ENCODE data around the gene ZMYND8.
"Not testable (repeated sequence)": the region's sequence is repeated elsewhere in the genome, so short reads cannot be mapped to it uniquely, and the experiment has no call there.

Gene ZMYND8

DNA sequence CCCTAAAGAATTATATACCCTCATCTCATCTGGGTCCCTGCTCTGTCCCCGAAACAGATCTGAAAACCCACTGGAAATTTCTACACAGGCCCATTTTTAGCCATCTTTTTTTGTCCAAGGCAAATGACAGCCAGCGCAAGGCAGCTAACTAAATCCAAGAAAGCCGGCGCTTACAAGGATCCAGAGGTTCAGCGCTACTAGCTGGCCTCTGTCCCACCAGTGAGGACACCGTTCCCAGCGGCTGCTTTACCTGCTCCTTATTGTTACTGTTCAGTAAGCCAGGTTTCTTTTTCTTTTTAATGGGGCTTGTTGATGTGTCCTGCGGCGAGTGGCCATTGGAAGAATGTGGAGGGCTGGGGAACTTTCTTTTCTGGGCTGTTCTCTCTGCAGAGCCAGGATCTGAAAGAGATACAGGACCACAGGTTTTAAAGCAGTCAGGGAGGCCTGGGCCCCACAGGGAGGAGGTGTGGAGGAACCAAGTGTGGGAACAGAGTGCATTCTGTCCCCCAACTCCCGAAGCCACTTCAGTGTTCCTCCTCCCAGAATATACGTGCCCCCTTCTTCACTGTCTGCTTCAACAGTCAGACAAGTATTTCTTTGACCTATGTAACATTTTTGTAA lies 46.6 kb downstream of the ZMYND8 start:
- no peak for DNase-seq

DNA sequence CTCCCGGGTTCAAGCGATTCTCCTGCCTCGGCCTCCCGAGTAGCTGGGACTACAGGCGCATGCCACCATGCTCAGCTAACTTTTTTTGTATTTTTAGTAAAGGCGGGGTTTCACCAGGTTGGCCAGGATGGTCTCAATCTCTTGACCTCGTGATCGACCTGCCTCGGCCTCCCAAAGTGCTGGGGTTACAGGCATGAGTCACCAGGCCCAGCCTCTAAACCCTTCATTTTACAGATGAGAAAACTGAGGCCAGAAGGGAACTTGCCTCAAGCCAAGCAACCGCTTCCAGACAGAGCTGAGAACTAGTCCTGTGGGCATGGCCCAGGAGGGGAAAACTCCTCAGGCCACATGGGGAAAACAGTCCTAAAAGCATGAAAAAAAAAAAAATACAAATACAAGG lies 47.1 kb downstream of the ZMYND8 start:
- DNase-seq = no peak

DNA sequence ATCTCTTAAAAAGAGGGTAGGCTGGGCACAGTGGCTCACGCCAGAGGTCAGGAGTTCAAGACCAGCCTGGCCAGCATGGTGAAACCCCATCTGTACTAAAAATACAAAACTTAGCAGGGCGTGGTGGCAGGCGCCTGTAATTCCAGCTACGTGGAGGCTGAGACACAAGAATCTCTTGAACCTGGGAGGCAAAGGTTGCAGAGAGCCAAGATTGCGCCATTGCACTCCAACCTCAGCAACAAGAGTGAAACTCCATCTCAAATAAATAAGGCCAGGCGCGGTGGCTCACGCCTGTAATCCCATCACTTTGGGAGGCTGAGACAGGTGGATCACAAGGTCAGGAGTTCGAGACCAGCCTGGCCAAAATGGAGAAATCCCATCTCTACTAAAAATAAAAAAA lies 48.9 kb downstream of the ZMYND8 start:
- not testable (repeated sequence) for DNase-seq

DNA sequence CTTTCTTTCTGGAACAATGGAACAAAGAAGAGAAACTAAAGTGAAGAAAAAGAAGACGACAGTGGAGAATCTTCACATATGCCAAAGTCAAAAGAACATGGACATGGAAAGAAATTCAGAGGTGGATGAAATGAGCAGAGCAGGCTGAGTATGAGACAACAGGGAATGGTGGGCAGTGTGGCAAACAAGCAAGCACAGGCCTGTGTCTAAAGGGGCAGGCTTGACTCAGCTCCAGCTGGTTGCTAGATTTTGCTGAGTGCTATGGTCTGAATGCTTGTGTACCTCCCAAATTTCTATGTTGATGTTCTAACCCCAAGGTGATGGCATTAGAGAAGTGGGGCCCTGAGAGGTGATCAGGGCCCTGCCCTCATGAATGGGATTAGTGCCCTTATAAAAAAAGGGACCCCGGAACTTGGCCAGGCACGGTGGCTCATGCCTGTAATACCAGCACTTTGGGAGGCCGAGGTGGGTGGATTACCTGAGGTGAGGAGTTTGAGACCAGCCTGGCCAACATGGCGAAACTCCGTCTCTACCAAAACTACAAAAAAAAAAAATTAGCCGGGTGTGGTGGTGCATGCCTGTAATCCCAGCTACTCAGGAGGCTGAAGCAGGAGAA lies 49.6 kb downstream of the ZMYND8 start:
- no peak for DNase-seq

DNA sequence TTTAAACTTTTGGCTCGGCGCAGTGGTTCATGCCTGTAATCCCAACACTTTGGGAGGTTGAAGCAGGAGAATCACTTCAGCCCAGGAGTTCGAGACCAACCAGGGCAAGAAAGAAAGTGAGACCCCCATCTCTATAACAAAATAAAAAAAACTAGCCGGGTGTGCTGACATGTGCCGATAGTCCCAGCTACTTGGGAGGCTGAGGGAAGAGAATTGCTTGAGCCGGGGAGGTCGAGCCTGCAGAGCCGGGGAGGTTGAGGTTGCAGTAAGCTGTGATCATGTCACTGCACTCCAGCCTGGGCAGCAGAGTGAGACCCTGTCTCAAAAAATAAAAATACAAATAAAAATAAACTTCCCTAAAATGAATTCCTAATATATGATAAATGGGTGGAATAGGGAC lies 50.4 kb downstream of the ZMYND8 start:
- no peak for DNase-seq

DNA sequence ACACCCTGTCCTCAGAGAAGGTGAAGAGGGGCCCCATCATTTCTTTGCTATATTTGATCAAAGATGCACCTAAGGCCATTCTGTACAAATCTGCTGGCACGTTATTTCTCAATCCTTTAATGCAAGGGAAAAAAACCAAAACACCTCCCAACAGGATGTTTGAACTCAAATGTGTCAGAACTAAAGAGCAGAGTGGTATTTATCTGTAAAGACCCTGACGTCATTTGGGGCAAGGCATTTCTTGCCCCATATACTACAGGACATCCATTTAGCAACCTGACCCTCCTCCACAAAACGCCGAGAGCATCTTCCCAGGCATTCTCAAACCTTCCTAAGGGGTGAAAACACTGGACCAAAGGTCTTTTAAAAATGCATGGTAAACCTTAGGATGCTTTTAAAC lies 50.8 kb downstream of the ZMYND8 start:
- DNase-seq = no peak

DNA sequence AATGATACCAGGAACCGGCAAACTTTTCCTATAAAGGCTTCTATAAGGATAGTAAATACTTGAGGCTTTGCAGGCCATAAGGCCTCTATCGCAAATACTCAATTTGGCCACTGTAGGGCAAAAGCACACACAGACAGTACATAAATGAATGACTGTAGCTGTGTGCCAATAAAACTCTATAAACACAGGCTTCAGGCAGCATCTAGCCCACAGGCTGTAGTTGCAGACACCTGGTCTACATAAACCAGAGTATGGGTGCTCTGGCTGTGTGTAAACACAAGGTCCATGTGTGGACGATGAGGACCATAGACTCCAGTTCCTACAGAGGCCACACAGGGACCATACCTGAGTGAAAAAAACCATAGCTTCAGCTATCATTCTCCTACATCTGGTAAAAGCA lies 52.2 kb downstream of the ZMYND8 start:
- DNase-seq = no peak

DNA sequence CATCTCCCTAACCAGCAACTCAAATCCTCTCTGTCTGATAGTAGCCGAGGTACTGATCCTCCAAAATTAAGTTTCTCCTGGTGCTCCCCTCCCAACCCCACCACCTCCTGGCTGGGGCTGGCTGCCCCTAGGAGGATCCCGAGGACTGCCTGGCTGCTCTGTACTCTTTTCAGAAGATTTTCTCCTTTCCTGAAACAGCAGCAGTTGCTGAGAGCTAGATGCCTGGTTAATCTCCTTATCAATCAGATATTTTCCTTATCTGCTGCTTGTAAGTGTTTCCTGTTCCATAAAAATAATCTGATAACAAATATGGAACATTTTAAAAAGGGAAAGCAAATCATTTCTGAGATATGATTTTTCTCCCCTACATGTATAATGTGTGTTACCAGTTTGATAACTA lies 52.8 kb downstream of the ZMYND8 start:
- DNase-seq = no peak

DNA sequence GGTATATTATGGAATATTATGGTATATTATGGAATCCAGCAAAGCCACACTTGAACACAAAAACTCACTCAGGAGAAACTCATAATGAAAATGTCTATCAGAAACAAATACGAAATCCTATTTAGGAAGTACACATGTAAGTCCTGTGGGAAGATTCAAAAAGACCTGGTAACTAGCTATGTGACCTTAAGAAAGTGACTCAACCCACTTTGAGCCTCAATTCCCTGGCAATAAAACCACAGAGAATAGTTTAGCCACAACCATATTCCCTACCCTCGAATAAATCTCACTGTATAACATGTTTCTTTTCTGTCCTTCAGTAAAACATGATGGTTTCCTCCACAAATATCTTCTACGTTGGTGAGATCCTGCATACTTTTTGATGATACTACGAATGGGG lies 56.4 kb downstream of the ZMYND8 start:
- DNase-seq = no peak

DNA sequence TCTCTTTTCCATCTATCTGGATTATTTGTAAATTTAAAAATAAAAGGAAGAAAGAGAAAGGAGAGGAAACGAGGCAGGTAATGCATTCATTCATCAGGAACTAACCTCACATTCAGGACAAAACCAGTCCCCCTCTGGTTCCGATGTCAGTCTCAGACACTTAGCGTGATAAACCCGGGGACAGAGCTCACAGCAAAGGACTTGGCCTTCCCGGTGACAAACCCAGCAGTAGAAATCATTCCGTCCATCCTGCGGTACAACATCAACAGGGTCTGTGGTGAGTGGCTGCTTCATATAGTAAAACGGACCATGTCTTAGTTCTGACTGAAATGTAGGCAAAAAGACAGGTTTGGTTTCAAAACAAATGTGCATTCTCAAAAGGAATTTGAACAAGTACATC lies 57.9 kb downstream of the ZMYND8 start:
- DNase-seq = no peak

DNA sequence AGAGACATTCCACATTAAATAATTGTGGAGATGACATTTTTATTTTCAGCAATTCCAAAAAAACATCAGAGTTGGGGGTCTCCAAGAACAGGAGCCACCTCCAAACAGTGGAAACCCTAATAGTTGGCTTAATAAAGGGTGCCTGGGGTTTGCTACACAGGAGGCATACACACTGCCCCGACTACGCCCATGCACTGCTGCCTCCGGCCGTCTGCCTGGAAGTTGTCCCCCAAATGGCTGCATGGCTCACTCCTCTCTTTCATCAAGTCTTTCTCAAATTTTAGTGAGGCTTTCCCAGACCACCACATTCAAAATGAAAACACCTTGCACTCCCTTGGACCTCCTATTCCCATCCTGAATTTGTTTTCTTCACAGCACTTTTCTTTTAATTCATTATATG lies 58.8 kb downstream of the ZMYND8 start:
- no peak for DNase-seq

DNA sequence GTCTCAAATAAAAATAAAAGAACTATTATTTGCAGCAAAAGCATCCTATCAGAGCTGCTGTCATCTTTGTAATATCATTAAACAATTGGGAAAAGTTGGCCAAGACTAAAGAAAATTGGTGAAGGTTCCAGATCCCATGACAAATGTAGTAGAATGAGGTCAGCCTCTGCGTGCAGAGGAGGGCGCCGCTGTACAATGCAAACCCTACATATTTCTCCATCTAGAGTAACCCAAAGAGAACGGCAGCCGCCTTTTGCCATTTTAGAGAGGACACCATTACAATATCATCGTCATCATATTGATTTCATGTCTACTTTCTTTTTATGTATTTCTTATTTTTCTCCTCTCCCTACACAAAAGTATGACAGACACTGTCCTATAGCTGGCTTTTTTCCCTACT lies 59.5 kb downstream of the ZMYND8 start:
- DNase-seq = no peak

DNA sequence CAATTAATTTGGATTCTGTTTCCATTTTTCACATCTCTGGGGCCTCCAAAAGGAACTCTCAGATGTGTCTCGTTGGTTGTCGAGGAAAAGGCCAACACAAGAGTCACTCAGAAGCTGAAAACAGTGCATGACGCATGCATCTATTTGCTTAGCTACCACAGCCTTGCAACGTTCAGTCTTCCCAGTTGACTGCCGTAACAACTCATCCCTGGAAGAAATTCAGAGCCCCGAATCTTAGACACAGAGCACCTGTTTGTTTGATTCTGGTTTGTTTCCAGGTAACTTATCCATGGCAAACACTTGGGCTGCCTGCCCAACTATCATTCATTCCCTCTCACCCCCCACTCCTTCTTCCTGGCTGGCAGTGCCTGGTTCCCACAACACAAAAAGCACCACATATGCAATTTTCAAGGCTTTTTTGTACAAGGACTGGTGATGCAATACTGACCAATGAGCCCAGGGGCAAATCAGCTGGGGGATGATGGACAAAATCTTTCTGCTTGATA lies 60.5 kb downstream of the ZMYND8 start:
- no peak for DNase-seq

DNA sequence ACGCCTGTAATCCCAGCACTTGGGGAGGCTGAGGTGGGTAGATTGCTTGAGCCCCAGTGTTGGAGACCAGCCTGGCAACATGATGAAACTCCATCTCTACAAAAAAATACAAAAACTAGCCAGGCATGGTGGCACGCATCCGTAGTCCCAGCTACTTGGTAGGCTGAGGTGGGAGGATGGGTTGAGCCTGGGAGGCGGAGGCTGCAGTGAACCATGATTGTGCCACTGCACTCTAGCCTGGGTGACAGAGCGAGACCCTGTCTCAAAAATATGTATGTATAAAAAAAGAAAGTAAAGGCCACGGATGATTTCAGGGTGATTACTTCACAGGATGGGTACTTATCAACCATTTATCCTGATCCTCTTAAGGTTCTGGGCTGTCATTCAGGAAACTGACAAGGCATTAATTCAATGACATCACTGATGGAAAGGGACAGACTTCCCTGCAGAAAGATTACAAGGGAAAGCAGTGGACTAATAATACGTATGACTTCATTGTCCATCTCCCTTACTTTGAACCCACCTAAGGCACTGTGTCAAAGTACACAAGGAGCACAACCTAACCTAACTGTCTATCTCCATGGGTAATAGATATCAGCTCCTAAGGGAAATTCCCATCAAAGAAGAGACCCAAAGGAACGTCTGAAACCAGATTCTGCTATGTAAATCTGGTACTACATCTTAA lies 61.2 kb downstream of the ZMYND8 start:
- no peak for DNase-seq

DNA sequence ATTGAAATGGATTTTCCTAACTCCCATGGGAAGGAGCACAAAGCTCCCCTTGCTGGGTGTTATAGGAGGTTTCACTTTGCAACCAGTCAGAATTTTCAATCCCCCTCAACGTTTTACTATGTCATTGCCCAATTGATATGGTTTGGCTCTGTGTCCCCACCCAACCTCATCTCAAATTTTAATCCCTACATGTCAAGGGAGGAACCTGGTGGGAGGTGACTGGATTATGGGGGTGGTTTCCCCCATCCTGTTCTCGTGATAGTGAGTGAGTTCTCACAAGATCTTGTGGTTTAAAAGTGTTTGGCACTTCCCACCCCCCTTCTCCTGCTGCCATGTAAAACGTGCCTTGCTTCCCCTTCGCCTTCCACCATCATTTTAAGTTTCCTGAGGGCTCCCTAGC lies 62.9 kb downstream of the ZMYND8 start:
- DNase-seq = no peak

DNA sequence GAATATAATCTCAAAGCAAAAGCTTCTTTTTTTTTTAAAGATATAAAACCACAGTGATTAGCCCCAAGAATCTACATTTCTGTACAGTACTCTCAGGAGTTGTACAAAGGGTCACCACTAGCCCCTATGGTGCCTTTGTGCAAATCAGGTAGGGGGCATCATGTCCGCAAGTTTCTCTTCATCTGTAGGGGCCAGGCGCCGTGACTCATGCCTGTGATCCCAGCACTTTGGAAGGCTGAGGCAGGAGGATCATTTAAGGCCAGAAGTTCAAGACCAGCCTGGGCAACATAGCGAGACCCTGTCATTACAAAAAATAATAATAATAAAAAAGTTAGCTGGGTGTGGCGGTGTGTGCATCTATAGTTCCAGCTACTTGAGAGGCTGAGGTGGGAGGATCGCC lies 63.9 kb downstream of the ZMYND8 start:
- no peak for DNase-seq

DNA sequence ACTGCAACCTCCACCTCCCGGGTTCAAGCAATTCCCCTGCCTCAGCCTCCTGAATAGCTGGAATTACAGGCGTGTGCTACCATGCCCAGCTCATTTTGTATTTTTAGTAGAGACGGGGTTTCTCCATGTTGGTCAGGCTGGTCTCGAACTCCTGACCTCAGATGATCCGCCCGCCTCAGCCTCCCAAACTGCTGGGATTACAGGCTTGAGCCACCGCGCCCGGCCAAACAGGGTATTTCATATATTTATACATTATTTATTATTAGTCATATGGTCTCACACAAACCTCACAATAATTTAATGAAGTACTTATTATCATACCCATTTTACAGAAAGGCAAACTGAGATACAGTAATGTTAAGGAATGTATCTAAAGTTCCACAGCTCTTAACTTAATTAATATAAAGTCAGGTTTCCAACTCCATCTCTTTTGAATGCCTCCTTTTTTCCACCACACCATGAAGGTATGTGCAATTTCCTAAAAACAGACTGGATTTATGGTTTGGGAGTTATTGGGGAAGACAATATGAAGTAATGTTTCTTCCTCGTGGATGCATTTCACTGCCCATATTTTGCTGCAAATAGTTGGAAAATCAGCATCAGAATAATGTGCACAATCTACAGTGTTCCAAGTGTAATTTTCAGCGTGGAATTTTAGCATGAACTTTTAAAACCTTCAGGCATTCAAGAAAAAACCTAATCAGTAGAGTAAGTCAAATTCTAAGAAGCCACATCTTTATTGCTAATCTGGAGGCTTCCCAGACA lies 65.7 kb downstream of the ZMYND8 start:
- DNase-seq = no peak

DNA sequence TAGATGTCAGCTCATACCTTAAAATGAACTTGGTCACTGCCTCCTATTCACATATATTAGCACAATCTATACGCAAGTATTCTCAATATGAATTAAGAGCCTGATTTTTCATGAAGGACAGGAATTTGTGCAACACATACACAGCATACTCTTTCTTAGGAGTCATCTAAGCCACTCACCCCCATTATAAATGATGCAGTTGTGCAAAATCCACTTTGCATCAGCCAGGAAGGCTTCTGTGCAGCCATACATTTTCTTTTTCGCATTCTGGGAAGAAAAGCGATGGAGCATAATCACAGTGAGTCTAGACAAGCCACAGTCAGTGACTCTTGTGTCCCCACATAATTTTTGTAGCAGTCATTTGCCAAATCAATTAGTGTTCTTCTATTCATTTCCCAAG lies 66.5 kb downstream of the ZMYND8 start:
- no peak for DNase-seq

DNA sequence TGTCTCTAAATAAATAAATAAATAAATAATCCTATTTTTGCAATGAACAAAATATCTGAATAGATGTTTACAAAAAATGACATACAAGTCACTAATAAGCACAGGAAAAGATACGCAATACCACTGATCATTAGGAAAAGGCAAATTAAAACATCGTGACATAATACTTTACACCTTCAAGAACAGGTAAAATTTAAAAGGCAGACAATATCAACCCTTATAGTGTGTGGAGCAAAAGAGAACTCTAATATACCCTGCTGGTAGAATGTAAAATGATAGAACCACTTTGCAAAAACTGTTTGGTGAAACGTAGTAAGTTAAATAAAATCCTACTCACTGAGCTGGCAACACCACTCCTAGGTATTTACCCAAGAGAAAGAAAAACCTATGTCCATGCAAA lies 67.4 kb downstream of the ZMYND8 start:
- no peak for DNase-seq

DNA sequence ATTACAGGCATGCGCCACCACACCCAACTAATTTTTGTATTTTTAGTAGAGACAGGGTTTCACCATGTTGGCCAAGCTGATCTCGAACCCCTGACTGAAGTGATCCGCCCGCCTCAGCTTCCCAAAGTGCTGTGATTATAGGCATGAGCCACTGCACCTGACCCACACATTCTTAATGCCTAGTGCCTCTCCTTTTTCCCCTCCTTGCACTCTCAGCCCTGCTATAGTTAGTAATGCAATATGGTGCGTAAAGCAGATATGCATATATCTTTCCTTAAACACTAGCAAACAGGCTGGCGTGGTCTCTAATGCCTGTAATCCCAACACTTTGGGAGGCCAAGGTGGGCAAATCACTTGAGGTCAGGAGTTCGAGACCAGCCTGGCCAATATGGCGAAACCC lies 68.0 kb downstream of the ZMYND8 start:
- not testable (repeated sequence) for DNase-seq

DNA sequence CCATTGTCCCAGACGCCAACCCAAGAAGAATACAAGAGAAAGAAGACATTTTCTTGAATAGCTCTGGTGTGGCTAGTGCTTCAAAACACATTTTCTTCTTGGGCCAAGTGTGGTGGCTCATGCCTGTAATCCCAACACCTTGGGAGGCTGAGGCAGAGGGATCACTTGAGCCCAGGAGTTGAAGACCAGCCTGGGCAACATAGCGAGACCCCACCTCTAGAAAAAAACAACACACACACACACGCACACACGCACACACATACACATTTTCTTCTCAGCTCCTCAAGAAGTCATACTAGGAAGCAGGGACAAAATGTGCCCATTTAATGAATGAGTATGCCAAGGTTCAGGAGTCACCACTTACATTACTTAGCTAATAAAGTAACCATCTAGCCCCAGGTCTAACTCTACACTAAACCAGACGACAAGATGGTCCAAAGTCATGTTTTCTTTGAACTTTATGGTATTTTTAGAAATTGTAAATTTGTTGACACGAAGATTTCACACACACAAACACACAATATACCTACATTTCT lies 68.8 kb downstream of the ZMYND8 start:
- DNase-seq = no peak

DNA sequence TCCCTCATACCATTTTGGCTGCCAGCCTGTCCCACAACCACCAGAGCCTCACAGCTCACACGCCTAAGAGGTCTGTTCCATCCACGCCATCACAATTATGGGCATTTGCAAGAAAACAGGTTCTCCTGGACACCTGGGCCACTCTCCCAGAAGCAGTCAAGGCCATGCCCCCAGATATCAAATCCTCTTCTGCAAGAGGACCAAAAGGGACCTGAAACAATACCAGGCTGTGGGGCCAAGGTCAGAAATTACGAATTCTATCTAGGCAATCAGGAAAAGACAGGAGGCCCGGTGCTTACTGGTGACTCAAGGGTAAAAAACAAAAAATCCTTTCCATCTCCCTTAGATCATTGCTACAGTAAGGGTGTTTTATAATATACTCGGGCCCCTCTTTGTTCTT lies 69.8 kb downstream of the ZMYND8 start:
- DNase-seq = no peak

DNA sequence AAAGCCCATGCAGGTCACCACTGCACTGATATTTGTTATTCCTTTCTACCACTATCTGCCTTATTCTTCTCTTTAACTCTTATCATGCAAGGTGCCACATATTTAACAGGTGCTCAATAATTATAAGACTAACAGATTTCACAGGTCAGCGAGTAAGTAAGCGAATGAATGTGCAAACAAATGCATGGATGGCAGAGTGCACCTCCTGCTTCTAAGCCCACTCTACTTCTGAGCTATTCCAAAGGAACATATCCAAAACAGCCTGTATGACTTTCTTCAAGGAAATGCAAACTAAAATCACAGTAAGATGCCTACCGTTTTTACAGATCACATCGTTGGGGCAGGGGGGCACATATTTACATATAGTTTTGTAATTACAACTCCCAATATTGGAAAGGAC lies 71.3 kb downstream of the ZMYND8 start:
- DNase-seq = no peak
